HL-60 (cell line): ENCODE measurements around the gene TUBGCP6.

Experiments used
- GABPA ChIP-seq: IDR thresholded peaks from 2 replicates; pipeline ENCODE4 v1.6.1; 2012; ENCODE audit warnings: low read depth
- POLR2AphosphoS5 ChIP-seq: IDR thresholded peaks from 2 replicates; pipeline ENCODE4 v1.6.1; 2012; ENCODE audit warnings: low read depth
- SPI1 ChIP-seq: IDR thresholded peaks from 2 replicates; pipeline ENCODE4 v1.6.1; 2012; ENCODE audit warnings: low read depth, mild to moderate bottlenecking, borderline replicate concordance
- TF ChIP-seq, protein P1 (sequence below): IDR thresholded peaks from one replicate; pipeline ENCODE4 v1.5.1; 2011; ENCODE audit warnings: low read length, control low read depth, inconsistent platforms; ENCODE audit not compliant: insufficient read depth
- TF ChIP-seq, protein P2 (sequence below): IDR thresholded peaks from 2 replicates; pipeline ENCODE4 v1.6.1; 2012; ENCODE audit warnings: low read depth; ENCODE audit not compliant: insufficient replicate concordance

- TF ChIP-seq, protein P1, sequence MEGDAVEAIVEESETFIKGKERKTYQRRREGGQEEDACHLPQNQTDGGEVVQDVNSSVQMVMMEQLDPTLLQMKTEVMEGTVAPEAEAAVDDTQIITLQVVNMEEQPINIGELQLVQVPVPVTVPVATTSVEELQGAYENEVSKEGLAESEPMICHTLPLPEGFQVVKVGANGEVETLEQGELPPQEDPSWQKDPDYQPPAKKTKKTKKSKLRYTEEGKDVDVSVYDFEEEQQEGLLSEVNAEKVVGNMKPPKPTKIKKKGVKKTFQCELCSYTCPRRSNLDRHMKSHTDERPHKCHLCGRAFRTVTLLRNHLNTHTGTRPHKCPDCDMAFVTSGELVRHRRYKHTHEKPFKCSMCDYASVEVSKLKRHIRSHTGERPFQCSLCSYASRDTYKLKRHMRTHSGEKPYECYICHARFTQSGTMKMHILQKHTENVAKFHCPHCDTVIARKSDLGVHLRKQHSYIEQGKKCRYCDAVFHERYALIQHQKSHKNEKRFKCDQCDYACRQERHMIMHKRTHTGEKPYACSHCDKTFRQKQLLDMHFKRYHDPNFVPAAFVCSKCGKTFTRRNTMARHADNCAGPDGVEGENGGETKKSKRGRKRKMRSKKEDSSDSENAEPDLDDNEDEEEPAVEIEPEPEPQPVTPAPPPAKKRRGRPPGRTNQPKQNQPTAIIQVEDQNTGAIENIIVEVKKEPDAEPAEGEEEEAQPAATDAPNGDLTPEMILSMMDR: no peak
- no peak for TF ChIP-seq GABPA
- no peak for TF ChIP-seq POLR2AphosphoS5
- no peak for TF ChIP-seq SPI1
- TF ChIP-seq, protein P2, sequence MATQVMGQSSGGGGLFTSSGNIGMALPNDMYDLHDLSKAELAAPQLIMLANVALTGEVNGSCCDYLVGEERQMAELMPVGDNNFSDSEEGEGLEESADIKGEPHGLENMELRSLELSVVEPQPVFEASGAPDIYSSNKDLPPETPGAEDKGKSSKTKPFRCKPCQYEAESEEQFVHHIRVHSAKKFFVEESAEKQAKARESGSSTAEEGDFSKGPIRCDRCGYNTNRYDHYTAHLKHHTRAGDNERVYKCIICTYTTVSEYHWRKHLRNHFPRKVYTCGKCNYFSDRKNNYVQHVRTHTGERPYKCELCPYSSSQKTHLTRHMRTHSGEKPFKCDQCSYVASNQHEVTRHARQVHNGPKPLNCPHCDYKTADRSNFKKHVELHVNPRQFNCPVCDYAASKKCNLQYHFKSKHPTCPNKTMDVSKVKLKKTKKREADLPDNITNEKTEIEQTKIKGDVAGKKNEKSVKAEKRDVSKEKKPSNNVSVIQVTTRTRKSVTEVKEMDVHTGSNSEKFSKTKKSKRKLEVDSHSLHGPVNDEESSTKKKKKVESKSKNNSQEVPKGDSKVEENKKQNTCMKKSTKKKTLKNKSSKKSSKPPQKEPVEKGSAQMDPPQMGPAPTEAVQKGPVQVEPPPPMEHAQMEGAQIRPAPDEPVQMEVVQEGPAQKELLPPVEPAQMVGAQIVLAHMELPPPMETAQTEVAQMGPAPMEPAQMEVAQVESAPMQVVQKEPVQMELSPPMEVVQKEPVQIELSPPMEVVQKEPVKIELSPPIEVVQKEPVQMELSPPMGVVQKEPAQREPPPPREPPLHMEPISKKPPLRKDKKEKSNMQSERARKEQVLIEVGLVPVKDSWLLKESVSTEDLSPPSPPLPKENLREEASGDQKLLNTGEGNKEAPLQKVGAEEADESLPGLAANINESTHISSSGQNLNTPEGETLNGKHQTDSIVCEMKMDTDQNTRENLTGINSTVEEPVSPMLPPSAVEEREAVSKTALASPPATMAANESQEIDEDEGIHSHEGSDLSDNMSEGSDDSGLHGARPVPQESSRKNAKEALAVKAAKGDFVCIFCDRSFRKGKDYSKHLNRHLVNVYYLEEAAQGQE: no peak
Measured at GRCh38 chr22:50170453-50171318, 74.1 kb downstream of the TUBGCP6 start, which contains the start of gene PANX2.
